Ureter (tissue), 1 donor: Measurements from ENCODE around the gene SLC13A3. TPM values are rescaled to one million over a fixed set of nuclear protein-coding genes. Genes with fewer than 3 reads are reported as not detected.

Experiments used
- DNase-seq: peaks from one replicate; pipeline ENCODE4 v3.0.0-alpha.2; 2020; ENCODE audit warnings: low spot score
- total RNA-seq: library from RNA; stranded (reverse); gene quantifications from one replicate; pipeline ENCODE4 v1.2.4, GENCODE V29; 2023
- donor health status: DM: yes; HTN: yes; CAD: no.

Gene SLC13A3
- total RNA-seq, 1 donor from 2014 or later = 5.1 TPM

DNA sequence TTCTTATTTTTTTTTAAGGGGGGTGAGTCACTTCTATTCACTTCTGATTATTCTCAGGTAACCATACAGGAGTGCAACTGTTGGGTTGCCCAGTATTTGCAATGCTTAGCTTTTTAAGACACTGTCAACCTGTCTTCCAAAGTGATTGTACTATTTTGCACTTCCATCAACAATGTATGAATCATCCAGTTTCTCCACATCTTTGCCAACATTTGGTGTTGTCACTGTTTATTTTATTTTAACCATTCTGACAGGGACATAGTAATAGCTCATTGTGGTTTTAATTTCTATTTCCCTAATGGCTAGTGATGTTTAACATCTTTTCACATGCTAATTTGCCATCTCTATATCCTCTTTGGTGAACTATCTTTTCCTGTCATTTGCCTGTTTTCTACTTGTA, 1.4 kb upstream of the SLC13A3 start:
- no peak for DNase-seq

DNA sequence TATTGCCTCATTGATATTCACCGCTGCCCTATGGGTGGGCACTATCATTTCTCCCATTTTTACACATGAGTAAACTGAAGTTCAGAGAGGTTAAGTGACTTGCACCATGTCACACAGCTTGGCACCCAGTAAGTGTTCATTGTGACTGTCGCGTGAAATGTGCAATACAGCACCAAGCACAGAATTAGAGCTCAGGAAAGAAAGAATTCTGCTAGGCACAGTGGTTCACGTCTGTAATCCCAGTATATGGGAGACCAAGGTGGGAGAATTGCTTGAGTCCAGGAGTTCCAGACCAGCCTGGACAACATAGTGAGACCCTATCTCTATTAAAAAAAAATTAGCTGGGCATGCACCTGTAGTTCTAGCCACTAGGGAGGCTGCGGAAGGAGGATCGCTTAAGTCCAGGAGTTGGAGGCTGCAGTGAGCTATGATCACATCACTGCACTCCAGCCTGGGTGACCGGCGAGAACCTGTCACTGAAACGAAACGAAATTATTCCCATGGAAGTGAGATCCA, 626 bp downstream of the SLC13A3 start:
- DNase-seq = no peak

DNA sequence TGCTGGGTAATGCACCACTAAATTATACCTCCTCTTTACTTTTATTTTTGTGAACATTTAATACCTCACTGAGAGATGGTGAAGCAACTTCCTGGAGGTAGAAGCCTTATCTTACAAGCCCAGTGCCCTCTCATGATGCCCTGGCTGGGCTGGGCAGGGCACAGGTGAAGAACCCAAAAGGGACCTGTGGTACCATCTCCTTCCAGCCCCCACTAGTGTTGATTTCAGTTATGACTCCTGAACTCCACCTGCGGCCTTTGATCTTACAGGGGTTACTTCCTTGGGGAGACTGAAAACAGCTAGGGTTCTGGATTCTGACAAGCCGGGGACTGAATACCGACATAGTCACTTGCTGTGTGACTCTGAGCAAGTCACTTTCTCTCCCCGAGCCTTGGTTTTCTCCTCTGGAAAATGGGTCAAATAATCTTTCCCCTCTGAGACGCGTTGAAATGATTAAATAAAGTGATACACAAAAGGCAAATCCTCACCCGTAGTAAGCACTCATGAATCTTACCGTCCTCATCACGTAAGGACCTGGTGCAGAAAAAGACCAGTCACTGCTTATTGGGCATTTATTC, 1.2 kb downstream of the SLC13A3 start:
- no peak for DNase-seq

DNA sequence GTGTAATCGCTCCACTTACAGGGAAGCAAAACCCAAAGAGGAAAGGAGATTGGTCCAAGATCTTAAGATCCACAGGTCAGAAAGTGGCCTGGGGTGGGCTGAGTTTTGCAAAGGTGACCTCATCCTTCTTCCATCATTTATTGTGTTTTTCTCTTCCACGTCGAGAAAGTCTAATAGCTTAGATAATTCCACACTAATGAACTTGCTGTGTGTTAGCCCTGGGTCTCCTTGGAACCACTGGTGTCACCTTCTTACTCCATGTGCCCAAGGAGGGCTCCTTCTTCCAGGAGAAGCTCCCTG, 1.7 kb downstream of the SLC13A3 start:
- no peak for DNase-seq

DNA sequence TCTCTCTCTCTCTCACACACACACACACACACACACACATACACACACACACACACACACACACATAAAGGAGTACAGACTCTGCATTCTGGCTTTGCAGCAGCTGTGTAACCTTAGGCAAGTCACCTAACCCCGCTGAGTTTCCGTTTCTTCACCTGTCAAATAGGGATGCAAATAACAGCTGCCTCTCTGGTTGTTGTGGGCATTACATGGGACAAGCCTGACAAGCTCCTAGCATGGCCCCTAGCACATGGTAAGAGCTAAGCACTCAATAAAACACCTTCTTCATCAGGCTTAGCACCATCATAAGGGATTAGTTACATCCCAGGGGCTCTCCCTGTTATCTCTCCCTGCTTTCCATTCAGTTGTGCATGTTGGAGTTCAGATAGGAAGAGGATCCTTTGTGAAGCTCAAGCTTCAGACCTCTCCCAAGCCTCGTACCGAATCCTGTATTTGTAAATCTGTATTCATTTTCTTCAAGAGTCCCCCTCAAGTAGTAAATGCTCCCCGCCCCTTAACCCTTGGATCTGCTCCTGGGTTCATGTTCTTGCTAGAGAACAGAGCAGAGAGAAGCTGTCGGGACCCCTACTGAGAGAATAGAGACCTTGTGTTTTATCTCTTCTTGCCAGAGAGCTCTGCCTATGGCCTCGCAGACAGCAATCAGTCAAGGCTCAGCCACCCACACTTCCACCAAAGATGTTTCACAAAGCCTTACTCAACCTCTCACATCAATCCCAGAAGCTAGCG, 2.2 kb downstream of the SLC13A3 start:
- DNase-seq = no peak

DNA sequence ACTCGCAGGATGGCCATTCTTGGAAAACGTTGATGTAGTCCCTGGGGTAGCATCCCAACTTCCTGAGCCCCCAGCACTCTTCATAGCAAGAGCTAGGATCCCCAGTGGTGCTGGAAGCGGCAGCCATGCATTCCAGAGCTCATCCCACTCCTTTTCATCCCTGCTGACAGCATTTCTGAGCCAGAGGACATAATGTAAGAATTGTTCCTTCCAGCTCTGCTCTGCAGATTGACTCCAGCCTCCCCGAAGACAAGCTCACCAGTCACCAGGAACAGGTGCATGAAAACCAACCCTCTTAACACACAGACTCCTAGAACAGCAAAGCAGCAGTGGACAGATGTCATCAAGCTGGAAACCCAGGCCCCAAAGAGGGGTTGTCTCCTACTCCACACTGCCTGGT, 3.8 kb downstream of the SLC13A3 start:
- DNase-seq = no peak

DNA sequence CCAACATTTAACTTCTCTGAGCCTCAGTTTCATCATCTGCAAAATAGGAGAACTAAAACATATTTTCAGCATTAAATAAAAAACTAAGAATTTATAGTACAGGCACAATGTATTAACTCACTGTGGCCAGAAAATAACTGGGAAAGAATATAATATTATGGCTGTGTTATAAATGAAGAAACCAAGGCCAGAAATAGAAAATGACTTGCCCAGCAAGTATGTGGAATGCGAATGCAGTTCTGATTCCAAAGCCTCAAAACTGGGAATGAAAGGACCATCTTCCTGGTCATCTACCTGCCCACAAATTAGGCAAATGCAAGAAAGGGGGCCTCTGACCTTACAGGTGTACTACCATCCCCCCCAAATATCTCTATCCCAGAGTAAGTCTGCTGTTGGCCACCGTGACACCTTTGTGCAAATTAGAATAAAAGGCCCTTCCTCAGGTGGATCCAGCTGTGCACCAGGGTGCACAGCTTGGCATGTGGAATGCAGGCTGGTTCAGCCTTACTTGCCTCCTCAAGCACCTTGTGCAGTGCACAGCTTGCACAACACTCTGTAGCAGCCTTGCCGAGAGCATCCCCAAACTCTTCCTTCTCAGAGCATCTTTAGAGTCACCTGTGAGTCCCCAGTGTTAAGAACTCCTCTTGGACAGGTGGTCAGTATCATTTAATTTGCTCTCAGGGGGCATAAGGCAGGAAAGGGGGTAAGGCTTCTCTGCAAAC, 4.4 kb downstream of the SLC13A3 start:
- DNase-seq = no peak

DNA sequence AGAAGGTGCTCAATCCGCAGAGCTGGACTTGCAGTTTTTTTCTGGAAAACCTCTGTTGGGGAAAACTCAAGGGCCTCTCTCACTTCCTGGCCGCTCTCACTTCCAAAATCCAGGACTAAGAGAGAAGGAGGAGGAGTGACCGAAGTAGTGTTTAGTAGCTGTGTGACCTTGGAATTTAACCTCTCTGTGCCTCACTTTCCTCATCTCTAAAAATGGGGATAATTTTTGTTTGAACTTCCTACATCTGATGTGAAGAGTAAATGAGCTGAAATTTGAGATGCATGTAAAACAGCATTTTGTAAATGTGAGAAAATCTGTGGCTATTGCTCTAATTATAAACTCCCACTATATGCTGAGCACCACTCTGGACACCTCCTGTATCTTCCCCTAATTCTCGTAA, 5.1 kb downstream of the SLC13A3 start:
- DNase-seq = no peak

DNA sequence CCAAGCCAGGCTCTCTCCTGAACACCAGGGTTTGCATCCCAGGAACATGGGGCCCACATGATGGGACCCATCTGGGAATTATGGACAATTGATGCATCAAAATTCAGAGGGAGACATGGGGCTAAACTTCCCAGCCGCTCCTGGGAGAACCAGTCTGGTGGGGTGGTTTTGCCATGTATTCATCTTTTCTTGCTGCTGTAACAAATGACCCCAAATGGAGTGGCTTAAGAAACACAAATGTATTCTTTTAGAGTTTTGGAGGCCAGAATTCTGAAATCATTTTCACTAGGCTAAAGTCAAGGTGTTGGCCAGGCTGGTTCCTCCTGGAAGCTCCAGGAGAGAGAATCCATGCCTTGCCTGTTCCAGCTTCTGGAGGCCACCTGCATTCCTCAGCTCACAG, 6.5 kb downstream of the SLC13A3 start:
- no peak for DNase-seq

DNA sequence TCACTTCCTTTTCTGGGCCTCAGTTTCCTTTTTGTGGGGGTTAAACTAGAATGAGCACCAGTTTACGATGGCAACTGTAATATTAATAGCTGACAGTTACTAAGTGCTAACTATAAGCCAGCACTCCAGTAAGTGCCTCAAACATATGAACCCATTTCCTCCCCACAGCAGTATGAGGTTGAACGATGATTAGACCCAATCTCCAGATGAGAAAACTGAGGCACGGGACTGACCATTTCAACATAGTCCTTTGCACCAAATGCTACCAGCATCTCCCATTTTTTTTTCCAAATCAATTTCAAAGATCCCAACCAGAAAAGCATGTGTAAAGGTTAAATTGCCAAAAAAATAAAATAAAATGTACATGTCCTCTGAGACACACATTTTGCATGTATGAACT, 7.1 kb downstream of the SLC13A3 start:
- no peak for DNase-seq

DNA sequence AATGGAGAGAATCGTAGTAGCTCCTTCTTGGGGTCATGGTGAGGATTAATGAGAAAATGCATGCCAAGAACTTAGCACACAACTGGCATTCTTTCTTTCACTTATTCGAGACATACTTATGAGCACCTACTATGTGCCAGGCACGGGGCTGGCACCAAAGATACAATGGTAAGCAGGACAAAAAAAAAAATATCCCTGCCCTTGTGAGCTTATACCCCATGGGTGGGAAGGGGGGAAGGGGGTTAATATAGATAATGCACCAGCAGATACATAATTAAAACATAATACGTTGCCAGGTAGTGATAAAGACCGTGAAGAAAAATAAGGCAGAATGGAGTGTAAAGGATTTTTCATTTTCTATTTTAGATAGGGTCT, 8.3 kb downstream of the SLC13A3 start:
- no peak for DNase-seq

DNA sequence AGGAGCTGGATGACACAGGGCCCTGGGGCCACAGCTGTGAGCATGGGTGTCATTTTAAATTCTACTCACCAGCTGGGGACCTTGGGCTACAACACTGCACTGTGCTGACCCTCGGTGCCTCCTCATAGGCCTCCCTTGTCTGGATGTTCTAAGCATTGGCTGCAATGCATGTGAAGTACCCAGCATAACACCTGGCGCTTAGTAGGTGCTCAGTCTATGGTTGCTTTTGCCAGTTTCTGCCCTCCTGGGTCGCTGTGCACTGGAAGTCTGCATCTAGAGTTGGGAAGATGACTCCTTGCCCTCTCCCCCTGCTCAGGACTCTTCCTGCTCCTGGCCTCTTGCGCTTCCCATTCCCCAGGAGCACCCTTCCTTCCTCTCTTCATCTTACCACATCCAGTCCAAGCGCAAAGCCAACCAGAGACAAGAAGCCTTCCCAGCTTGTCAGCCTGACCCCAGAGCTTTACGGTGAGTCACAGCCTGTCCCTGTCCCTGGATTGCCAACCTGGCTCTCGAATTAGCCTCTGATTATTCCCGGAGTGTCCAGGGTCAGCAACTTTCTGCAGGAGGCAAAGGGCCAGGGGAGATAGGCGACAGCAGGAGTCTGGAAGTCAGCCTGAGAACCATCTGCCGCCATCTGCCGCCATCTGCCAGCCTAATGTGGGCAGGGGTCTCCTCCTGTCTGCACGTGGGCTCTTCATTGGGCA, 8.8 kb downstream of the SLC13A3 start:
- DNase-seq = no peak

DNA sequence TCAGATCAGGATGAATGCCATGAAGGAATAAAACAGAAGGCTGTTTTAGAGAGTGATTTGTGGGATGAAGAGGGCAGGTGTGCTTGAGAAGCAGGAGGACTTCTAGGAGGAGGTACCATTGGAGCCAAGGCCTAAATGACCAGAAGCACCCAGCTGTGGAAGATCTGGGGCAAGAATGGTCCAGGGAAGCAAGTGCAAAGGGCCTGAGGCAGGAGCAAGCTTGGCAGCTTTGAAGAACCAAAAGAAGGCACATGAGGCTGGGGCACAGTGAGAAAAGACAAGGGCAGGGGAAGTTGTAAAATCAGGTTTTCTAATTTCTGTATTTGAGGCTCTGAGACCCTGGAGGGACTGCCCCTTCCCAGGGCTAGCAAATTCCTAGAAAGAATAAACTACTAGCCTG, 9.8 kb downstream of the SLC13A3 start:
- no peak for DNase-seq

DNA sequence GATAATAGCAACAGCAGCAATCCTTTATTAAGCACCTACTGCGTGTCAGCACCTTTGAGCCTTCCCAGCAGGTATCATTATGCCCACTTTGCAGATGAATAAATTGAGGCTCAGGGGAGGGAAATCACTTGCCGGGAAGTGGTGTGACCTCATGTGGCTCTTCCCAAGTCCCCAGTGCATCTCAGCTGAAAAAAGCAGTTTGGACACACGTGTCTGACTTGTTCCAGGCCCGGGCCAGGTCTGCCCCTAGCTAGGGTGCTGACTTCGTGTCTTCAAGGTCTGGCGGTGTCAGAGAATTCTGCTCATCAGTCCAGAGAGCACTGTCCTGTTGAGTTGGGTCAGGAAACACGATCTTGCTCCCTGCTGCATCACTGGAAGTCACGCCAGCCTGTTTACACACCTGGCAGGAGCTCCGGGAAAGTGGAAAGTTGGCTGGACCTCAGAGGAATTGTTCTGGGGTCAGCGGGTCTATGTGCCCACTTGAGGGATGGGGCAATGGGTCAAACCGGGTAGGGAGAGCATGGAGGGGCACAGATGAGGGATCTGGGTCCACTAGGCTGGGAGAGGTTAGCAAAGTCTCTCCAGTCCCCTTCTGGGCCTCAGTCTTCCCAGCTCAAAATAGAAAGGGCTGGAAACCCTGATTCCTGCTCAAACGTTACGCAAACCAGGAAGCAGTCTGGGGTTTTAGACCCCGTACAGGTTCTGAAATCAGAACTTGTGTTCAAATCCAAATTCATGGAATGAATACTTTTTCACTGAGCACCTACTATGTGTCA, 10.5 kb downstream of the SLC13A3 start:
- DNase-seq = no peak

DNA sequence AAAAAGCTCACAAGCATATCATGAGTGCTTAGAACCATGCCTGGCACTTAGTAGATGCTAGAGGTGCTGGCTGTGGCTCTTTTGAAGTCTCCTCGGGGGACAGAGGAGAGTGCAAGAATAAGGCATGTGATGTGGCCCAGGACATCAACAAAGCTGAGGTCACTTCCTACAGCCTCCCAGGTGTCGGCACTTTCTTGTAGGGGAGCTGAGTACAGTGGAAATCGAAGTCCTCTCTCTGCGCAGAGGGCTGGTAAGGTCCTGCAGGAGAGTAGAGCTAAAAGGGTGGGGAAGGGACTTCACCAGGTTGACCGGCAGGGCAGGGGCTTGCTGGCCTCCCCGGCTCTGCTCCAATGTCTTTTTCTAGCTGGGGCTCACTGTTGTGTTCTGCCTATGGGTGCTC, 11.2 kb downstream of the SLC13A3 start:
- DNase-seq = no peak

DNA sequence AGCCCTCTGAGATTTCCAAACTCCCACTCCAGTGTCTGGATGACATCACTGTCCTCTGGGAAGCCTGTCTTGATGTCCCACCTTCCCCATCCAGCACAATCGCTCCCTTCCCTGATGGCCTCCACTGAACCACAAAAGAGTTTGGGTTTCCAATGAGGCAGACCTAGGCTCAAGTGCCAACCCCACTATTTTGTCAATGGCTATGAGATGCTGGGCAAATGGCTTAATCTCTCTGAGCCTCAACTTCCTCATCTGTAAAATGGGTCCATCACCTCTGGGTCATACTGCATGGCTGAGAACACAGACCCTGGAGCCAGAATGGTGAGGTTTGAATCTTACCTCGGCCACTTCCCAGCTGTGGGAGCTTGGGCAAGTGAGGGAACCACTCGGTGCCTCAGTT, 11.7 kb downstream of the SLC13A3 start:
- no peak for DNase-seq

DNA sequence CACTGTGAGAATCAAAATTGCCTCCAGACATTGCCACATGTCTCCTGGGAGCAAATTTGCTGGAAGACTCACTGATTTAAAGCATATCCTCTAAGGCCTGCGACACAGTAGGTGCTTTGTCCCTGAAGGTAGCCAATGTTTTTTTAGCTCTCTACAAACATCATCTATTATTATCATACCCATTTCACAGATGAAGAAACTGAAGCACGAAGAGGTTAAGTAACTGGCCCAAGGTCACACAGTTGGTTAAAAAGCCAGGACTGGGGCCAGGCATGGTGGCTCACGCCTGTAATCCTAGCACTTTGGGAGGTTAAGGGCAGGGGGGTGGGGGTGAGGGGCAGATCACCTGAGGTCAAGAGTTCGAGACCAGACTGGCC, 12.4 kb downstream of the SLC13A3 start:
- DNase-seq = no peak

DNA sequence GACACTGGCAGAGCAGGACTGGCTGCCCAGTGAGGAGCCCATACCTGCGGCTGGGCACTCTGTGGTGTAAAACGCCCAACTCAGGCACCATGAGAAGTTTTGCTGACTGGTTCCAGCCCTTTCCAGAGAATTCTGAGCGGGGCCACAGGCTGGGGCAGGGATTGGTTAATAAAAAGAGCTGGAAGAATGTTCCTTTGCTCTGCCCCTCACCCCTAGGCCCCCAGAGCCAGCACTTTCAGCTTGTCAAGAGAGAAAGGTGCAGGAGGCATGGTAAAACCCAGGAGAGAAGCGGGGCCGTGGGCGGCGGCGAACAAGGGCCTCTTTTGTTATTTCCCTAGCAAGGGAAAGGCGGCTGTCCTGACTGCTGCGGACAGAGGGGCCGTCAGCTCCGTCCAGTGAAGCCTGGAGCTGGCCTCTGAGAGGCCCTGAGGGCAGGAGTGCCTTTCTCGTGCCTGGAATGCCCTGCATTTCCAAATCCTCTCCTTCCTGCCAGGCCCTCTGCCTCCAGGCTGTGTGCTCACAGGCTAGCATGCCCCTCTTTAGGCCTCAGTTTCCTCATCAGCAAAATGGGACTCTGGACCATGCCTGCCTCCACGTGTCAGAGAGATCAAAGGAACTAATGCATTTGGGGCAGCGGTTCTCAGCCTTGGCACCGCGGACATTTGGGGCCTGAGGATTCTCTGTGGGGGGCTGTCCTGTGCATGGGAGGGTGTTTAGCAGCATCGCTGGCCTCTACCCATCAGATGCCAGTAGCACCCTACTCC, 12.9 kb downstream of the SLC13A3 start:
- DNase-seq = no peak

DNA sequence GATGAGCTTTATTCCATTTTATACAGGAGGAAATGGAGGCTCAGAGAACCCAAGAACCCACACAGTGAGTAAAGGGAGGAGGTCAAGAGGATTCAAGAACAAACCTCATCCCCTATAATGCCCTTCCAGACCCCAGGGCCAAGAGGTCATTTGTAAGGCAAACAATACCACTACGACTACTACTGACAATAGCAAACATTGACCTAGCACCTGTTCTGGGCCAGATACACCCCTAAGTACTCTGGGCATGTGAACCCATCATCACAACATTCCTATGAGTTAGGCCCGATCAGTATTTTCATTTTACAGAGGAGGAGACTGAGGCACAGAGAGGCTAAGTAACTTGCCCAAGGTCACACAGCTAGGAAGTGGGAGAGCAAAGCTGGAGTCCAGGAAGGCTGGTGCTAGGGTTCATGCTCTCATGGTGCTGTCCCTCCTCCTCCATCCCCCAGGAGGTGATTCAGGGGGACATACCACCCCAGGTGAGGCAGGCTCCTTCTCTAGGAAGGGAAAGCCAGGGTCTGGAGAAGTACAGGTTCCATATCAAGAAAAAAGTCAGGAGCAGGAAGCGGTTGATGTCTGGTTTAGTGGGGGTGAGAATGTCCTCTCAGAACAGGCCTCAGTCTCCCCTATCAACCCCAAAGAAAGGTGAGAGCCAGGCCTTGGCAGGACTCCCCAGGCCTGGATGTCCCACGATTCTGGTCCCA, 13.7 kb downstream of the SLC13A3 start:
- no peak for DNase-seq

DNA sequence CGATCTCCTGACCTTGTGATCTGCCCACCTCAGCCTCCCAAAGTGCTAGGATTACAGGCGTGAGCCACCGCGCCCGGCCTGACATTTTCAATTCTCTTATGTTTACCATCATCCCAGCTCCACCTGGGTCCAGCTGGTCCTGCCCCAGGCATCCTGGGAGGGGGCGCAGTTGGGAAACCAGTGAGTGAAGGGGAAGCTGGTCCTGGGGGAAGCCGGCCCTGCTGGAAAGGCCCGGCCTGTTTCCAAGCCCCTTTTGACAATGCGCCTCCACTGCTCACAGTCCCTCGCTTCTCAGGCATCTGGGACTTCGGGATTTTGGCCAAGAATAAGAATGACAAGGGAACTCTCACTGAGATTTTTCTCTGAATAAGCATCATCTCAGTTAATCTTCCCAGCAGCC, 14.2 kb downstream of the SLC13A3 start:
- no peak for DNase-seq

DNA sequence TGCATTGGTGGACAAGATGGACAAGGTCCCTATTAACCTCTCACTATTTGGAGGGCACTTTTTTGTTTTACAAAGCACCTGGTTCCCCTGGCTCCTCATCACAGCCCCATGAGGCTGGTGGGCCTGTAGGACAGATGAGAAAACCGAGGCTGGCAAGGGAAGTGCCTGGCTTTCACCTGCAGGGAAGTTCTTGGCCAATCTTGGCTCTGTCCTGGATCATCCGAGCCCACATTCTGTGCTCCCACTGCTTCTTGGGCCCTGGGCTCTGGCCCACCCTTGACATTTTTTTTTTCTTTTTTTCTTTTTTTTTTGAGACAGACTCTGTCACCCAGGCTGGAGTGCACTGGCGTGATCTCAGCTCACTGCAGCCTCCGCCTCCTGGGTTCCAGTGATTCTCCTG, 14.7 kb downstream of the SLC13A3 start:
- DNase-seq = no peak
